Fibroblast of lung (primary cell): ENCODE data around the gene DNER.

ENCODE experiments used
- CTCF ChIP-seq, 2 donors: IDR thresholded peaks in 1 of 2; conservative IDR thresholded peaks in 1 of 2; 1 replicate in 1 of 2; 2 replicates in 1 of 2; pipeline ENCODE4 v1.5.1; 2011 to 2012; ENCODE audit warnings: low read length in 2 of 2, control low read depth in 1 of 2, inconsistent platforms in 1 of 2, low read depth in 1 of 2, mild to moderate bottlenecking in 1 of 2
- EZH2 ChIP-seq: IDR thresholded peaks from 2 replicates; pipeline ENCODE4 v1.5.1; 2012; ENCODE audit warnings: low read length, control low read depth, mild to moderate bottlenecking; ENCODE audit errors: missing control alignments

GRCh38 chr2:229634601-229635370 is 79.6 kb downstream of the DNER start:
- TF ChIP-seq CTCF (conservative IDR thresholded peaks at IDR 0.05 in 1 of 2, IDR thresholded peaks at IDR 0.05 in 1 of 2; ENCODE audit: low read depth in 1 of 2, low read length in 2 of 2) (no peak), EZH2 (no peak)
